LHCN-M2 (cell line): ENCODE results near the gene ZNF214. TPM values are rescaled to one million over a fixed set of nuclear protein-coding genes. Genes with fewer than 3 reads are reported as not detected.
A peak's percentile ranks its signal among the peaks of the same experiment; 100 is the strongest.
"Not testable (repeated sequence)": the region's sequence is repeated elsewhere in the genome, so short reads cannot be mapped to it uniquely, and the experiment has no call there.

ENCODE experiments used
- DNase-seq: peaks from one replicate; pipeline ENCODE4 v3.0.0-alpha.2; 2012; ENCODE audit warnings: low read depth
- total RNA-seq: library from RNA; depleted of rRNA; stranded (reverse); fragments of >200 nt; gene quantifications from 2 replicates; pipeline ENCODE4 v1.2.3, GENCODE V29; 2014; rRNA removed

The ZNF214 gene
- total RNA-seq, 1 experiment from 2014 or later: 1.1 TPM

- DNase-seq: peak; percentile 12
Measured at GRCh38 chr11:6988506-6988905, 31.6 kb downstream of the ZNF214 start.

- no peak for DNase-seq
Measured at GRCh38 chr11:6986487-6986886, 33.7 kb downstream of the ZNF214 start.

- peak; percentile 12 for DNase-seq
Measured at GRCh38 chr11:6979365-6979764, 40.8 kb downstream of the ZNF214 start.

- DNase-seq: peak; percentile 42
Measured at GRCh38 chr11:6969854-6970253, 50.3 kb downstream of the ZNF214 start.

GRCh38 chr11:6968816-6969215, 51.3 kb downstream of the ZNF214 start:
- DNase-seq: peak; percentile 30

- DNase-seq: no peak
Measured at GRCh38 chr11:6962673-6963072, 57.5 kb downstream of the ZNF214 start.

- DNase-seq: no peak
Measured at GRCh38 chr11:6962141-6962540, 58.0 kb downstream of the ZNF214 start.

GRCh38 chr11:6954248-6954647, 65.9 kb downstream of the ZNF214 start:
- DNase-seq: not testable (repeated sequence)

Other genes with a start within 250 kb of the ZNF214 start
- 0.19 TPM in 1 of 2 replicates, not detected in the other for gene OR2AG2, start 248.4 kb downstream of the ZNF214 start, total RNA-seq
- not detected in 2 replicates for gene OR2AG1, start 237.3 kb downstream of the ZNF214 start, total RNA-seq
- not detected in 2 replicates for gene OR6A2, start 220.7 kb downstream of the ZNF214 start, total RNA-seq
- gene OR10A5, start 174.7 kb downstream of the ZNF214 start, total RNA-seq: not detected in 2 replicates
- not detected in 2 replicates for gene OR10A2, start 157.3 kb downstream of the ZNF214 start, total RNA-seq
- gene OR10A4, start 143.7 kb downstream of the ZNF214 start, total RNA-seq: not detected in 2 replicates
- gene OR2D2, start 127.8 kb downstream of the ZNF214 start, total RNA-seq: not detected in 2 replicates
- gene OR2D3, start 99.3 kb downstream of the ZNF214 start, total RNA-seq: not detected in 2 replicates
- 1.4 and 1.5 TPM in 2 replicates for gene ZNF215, start 93.9 kb downstream of the ZNF214 start, total RNA-seq
- not detected in 2 replicates for gene NLRP14, start 133 bp upstream of the ZNF214 start, total RNA-seq
- not detected in 2 replicates for gene RBMXL2, start 68.7 kb upstream of the ZNF214 start, total RNA-seq
- gene SYT9, start 231.6 kb upstream of the ZNF214 start, total RNA-seq: not detected in 2 replicates